GM12878 (cell line): ENCODE measurements around the gene RBM19. TPM values are rescaled to one million over a fixed set of nuclear protein-coding genes. Genes with fewer than 3 reads are reported as not detected.

Experiments used
- DPF2 ChIP-seq: fragments of 450-650 bp; IDR thresholded peaks from 2 replicates; pipeline ENCODE4 v1.6.1; 2017; ENCODE audit warnings: mild to moderate bottlenecking
- EZH2 ChIP-seq: IDR thresholded peaks from 2 replicates; pipeline ENCODE4 v1.6.1; 2012; ENCODE audit warnings: low read depth, mild to moderate bottlenecking, control low read depth, inconsistent platforms, low read length, borderline replicate concordance; ENCODE audit not compliant: control insufficient read depth
- HDGF ChIP-seq: fragments of 450-650 bp; IDR thresholded peaks from 2 replicates; pipeline ENCODE4 v1.6.1; 2016; ENCODE audit warnings: antibody characterized with exemption
- NFYA ChIP-seq: IDR thresholded peaks from 2 replicates; pipeline ENCODE4 v1.6.1; 2011; ENCODE audit warnings: low read depth, mild to moderate bottlenecking, low read length, improper control_type of control experiment, borderline replicate concordance
- RUNX3 ChIP-seq: IDR thresholded peaks from 2 replicates; pipeline ENCODE4 v1.6.1; 2012; ENCODE audit warnings: low read length, inconsistent platforms
- SMAD1 ChIP-seq: fragments of 450-650 bp; IDR thresholded peaks from 2 replicates; pipeline ENCODE4 v1.6.1; 2018; ENCODE audit warnings: mild to moderate bottlenecking, low read depth; ENCODE audit not compliant: partially characterized antibody
- SMAD5 ChIP-seq: IDR thresholded peaks from 2 replicates; pipeline ENCODE4 v1.6.1; 2016; ENCODE audit warnings: antibody characterized with exemption, low read depth
- ZNF274 ChIP-seq: IDR thresholded peaks from one replicate; pipeline ENCODE4 v1.8.0; 2011; ENCODE audit not compliant: insufficient read length, insufficient read depth
- polyA plus RNA-seq, 11 experiments: library from polyadenylated mRNA; depleted of rRNA in 4 of 11; unstranded in 6 of 11; stranded (reverse) in 5 of 11; fragments of >200 nt; fragmentation: Nextera tagmentation in 4 of 11; fragmentation: Illumina TruSeq in 1 of 11; extraction: Ambion mirVana in 4 of 11; extraction: Trizol in 1 of 11; gene quantifications; 1 replicate in 1 of 11; 2 replicates in 10 of 11; pipeline versions ENCODE4 v1.2.1 to v1.2.3, GENCODE V29; 2011 to 2016; ENCODE audit warnings: inconsistent platforms in 2 of 11, missing spikeins in 2 of 11, low read depth in 1 of 11
- total RNA-seq, 4 experiments: library from RNA; depleted of rRNA in 3 of 4; stranded (reverse); fragments of >200 nt in 3 of 4; fragmentation: Illumina TruSeq in 1 of 4; extraction: Trizol in 1 of 4; gene quantifications; 2 replicates each; pipeline versions ENCODE4 v1.2.1 to v1.2.3, GENCODE V29; 2013 to 2021
- TF ChIP-seq, protein P1 (sequence below): fragments of 450-650 bp; conservative IDR thresholded peaks from 2 replicates; pipeline ENCODE4 v1.6.1; 2017; ENCODE audit warnings: mild to moderate bottlenecking, moderate library complexity
- TF ChIP-seq, protein P2 (sequence below): fragments of 450-650 bp; IDR thresholded peaks from 2 replicates; pipeline ENCODE4 v1.6.1; 2017; ENCODE audit warnings: mild to moderate bottlenecking
- TF ChIP-seq, protein P3 (sequence below): fragments of 450-650 bp; IDR thresholded peaks from 2 replicates; pipeline ENCODE4 v1.6.1; 2017; ENCODE audit warnings: antibody characterized with exemption, mild to moderate bottlenecking, moderate library complexity
- TF ChIP-seq, protein P4 (sequence below): fragments of 450-650 bp; IDR thresholded peaks from 2 replicates; pipeline ENCODE4 v1.6.1; 2017; ENCODE audit warnings: mild to moderate bottlenecking, moderate library complexity

Gene RBM19
- total and polyA plus RNA-seq, 10 of the 15 experiments (the other 5 are each of a cell fraction or from before 2014, with no cell fraction given) = 4.2 to 42.9 (median 28.4) TPM

DNA sequence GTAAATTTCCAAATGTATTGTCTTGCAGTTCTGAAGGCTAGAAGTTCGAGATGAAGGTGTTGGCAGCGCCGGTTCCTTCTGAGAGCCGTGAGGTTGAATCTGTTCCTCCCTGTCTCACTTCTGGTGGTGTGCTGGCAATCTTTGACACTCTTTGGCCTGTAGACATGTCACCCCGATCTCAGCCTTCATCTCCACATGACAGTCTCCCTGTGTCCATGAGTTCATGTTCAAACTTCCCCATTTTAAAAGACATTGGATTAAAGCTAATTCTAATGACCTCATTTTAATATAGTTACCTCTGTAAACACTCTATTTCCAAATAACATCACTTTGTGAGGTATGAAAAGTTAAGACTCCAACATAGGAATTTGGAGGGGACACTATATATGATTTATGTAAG lies 4.1 kb upstream of the RBM19 start (continued):
- TF ChIP-seq, protein P1, sequence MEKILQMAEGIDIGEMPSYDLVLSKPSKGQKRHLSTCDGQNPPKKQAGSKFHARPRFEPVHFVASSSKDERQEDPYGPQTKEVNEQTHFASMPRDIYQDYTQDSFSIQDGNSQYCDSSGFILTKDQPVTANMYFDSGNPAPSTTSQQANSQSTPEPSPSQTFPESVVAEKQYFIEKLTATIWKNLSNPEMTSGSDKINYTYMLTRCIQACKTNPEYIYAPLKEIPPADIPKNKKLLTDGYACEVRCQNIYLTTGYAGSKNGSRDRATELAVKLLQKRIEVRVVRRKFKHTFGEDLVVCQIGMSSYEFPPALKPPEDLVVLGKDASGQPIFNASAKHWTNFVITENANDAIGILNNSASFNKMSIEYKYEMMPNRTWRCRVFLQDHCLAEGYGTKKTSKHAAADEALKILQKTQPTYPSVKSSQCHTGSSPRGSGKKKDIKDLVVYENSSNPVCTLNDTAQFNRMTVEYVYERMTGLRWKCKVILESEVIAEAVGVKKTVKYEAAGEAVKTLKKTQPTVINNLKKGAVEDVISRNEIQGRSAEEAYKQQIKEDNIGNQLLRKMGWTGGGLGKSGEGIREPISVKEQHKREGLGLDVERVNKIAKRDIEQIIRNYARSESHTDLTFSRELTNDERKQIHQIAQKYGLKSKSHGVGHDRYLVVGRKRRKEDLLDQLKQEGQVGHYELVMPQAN = no peak
- TF ChIP-seq DPF2 (no peak), NFYA (no peak), RUNX3 (no peak), HDGF (no peak), ZNF274 (no peak), SMAD1 (no peak), SMAD5 (no peak), EZH2 (no peak)
- TF ChIP-seq, protein P2, sequence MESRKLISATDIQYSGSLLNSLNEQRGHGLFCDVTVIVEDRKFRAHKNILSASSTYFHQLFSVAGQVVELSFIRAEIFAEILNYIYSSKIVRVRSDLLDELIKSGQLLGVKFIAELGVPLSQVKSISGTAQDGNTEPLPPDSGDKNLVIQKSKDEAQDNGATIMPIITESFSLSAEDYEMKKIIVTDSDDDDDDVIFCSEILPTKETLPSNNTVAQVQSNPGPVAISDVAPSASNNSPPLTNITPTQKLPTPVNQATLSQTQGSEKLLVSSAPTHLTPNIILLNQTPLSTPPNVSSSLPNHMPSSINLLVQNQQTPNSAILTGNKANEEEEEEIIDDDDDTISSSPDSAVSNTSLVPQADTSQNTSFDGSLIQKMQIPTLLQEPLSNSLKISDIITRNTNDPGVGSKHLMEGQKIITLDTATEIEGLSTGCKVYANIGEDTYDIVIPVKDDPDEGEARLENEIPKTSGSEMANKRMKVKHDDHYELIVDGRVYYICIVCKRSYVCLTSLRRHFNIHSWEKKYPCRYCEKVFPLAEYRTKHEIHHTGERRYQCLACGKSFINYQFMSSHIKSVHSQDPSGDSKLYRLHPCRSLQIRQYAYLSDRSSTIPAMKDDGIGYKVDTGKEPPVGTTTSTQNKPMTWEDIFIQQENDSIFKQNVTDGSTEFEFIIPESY = no peak
- TF ChIP-seq, protein P3, sequence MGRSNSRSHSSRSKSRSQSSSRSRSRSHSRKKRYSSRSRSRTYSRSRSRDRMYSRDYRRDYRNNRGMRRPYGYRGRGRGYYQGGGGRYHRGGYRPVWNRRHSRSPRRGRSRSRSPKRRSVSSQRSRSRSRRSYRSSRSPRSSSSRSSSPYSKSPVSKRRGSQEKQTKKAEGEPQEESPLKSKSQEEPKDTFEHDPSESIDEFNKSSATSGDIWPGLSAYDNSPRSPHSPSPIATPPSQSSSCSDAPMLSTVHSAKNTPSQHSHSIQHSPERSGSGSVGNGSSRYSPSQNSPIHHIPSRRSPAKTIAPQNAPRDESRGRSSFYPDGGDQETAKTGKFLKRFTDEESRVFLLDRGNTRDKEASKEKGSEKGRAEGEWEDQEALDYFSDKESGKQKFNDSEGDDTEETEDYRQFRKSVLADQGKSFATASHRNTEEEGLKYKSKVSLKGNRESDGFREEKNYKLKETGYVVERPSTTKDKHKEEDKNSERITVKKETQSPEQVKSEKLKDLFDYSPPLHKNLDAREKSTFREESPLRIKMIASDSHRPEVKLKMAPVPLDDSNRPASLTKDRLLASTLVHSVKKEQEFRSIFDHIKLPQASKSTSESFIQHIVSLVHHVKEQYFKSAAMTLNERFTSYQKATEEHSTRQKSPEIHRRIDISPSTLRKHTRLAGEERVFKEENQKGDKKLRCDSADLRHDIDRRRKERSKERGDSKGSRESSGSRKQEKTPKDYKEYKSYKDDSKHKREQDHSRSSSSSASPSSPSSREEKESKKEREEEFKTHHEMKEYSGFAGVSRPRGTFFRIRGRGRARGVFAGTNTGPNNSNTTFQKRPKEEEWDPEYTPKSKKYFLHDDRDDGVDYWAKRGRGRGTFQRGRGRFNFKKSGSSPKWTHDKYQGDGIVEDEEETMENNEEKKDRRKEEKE = no peak
- TF ChIP-seq, protein P4, sequence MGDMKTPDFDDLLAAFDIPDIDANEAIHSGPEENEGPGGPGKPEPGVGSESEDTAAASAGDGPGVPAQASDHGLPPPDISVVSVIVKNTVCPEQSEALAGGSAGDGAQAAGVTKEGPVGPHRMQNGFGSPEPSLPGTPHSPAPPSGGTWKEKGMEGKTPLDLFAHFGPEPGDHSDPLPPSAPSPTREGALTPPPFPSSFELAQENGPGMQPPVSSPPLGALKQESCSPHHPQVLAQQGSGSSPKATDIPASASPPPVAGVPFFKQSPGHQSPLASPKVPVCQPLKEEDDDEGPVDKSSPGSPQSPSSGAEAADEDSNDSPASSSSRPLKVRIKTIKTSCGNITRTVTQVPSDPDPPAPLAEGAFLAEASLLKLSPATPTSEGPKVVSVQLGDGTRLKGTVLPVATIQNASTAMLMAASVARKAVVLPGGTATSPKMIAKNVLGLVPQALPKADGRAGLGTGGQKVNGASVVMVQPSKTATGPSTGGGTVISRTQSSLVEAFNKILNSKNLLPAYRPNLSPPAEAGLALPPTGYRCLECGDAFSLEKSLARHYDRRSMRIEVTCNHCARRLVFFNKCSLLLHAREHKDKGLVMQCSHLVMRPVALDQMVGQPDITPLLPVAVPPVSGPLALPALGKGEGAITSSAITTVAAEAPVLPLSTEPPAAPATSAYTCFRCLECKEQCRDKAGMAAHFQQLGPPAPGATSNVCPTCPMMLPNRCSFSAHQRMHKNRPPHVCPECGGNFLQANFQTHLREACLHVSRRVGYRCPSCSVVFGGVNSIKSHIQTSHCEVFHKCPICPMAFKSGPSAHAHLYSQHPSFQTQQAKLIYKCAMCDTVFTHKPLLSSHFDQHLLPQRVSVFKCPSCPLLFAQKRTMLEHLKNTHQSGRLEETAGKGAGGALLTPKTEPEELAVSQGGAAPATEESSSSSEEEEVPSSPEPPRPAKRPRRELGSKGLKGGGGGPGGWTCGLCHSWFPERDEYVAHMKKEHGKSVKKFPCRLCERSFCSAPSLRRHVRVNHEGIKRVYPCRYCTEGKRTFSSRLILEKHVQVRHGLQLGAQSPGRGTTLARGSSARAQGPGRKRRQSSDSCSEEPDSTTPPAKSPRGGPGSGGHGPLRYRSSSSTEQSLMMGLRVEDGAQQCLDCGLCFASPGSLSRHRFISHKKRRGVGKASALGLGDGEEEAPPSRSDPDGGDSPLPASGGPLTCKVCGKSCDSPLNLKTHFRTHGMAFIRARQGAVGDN = no peak
